ENCODE results near the gene TERT.
"Not testable (repeated sequence)": the region's sequence is repeated elsewhere in the genome, so short reads cannot be mapped to it uniquely, and the experiment has no call there.

DNA sequence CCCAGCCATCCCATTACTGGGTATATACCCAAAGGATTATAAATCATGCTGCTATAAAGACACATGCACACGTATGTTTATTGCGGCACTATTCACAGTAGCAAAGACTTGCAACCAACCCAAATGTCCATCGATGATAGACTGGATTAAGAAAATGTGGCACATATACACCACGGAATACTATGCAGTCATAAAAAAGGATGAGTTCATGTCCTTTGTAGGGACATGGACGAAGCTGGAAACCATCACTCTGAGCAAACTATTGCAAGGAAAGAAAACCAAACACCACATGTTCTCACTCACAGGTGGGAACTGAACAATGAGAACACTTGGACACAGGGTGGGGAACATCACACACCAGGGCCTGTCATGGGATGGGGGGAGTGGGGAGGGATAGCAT, 27.4 kb downstream of the TERT start:
- not testable (repeated sequence) for TF ChIP-seq EZH2 (IDR thresholded peaks at IDR 0.05; ENCODE audit: insufficient read depth, poor library complexity, severe bottlenecking); EZH2phosphoT487 (IDR thresholded peaks at IDR 0.05; ENCODE audit: insufficient read depth, low read depth)
